ENCODE measurements around the gene ZNF419.
"Not testable (repeated sequence)": the region's sequence is repeated elsewhere in the genome, so short reads cannot be mapped to it uniquely, and the experiment has no call there.

The ZNF419 gene

DNA sequence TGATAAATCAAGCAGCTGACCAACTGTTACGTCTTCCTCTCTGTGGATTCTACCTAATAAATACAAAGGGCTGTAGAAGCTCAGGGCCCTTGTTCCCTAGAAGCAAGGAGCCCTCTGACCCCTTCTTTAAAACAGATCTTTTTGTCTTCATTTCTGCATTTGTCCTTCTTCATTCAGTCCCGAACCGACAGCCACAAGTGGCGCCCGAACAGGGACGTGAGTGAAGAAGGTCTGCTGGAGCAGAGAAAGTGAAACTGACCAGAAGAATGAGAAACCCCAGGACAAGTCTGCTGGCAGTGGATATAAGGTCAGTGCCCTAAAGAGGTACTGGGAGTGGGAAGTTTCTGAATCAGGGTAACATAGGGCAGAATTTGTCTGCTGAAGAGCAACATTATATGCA is 25.3 kb downstream of the ZNF419 start:
- H3K4me3 ChIP-seq (replicated peaks; ENCODE audit: low read depth, low read length) = no peak overlapping the region
- DNase-seq (ENCODE audit: low read depth) = peak; percentile 40
- TF ChIP-seq, protein P1, sequence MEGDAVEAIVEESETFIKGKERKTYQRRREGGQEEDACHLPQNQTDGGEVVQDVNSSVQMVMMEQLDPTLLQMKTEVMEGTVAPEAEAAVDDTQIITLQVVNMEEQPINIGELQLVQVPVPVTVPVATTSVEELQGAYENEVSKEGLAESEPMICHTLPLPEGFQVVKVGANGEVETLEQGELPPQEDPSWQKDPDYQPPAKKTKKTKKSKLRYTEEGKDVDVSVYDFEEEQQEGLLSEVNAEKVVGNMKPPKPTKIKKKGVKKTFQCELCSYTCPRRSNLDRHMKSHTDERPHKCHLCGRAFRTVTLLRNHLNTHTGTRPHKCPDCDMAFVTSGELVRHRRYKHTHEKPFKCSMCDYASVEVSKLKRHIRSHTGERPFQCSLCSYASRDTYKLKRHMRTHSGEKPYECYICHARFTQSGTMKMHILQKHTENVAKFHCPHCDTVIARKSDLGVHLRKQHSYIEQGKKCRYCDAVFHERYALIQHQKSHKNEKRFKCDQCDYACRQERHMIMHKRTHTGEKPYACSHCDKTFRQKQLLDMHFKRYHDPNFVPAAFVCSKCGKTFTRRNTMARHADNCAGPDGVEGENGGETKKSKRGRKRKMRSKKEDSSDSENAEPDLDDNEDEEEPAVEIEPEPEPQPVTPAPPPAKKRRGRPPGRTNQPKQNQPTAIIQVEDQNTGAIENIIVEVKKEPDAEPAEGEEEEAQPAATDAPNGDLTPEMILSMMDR (IDR thresholded peaks at IDR 0.05; ENCODE audit: low read length, missing control alignments) = no peak

DNA sequence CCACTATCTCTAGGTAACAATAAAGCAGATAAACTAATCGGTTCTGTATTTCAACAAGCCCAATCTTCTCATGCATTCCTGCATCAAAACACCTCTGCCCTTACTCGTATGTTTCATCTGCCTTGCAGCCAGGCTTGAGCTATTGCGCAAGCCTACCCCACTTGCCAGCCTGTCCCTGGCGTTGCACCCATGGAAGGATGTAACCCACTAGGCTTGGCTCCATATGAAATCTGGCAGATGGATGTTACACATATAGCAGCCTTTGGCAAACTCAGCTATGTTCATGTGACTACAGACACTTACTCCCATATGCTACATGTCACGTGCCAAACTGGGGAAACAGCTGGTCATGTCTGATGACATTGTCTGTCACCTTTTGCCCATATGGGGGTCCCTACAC is 27.7 kb downstream of the ZNF419 start:
- DNase-seq (ENCODE audit: low read depth) = no peak
- TF ChIP-seq, protein P1 (IDR thresholded peaks at IDR 0.05; ENCODE audit: low read length, missing control alignments) = no peak
- no peak overlapping the region for H3K4me3 ChIP-seq (replicated peaks; ENCODE audit: low read depth, low read length)

DNA sequence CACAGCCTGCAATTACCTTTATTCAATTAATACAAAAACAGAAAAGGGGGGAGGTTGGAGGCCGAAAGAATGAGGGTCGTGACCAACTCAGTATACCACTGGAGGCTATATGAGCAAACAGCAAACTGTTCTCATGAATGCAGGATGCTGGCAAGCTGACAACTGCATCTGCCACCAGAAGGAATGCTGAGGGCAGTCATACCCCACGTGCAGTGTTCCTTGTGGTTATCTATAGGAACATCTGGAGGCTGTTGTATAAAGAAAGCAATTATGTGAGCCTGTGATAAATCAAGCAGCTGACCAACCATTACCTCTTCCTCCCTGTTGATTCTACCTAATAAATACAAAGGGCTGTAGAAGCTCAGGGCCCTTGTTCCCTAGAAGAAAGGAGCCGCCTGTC is 30.5 kb downstream of the ZNF419 start:
- DNase-seq (ENCODE audit: low read depth); H3K4me3 ChIP-seq (replicated peaks; ENCODE audit: low read depth, low read length): not testable (repeated sequence)

DNA sequence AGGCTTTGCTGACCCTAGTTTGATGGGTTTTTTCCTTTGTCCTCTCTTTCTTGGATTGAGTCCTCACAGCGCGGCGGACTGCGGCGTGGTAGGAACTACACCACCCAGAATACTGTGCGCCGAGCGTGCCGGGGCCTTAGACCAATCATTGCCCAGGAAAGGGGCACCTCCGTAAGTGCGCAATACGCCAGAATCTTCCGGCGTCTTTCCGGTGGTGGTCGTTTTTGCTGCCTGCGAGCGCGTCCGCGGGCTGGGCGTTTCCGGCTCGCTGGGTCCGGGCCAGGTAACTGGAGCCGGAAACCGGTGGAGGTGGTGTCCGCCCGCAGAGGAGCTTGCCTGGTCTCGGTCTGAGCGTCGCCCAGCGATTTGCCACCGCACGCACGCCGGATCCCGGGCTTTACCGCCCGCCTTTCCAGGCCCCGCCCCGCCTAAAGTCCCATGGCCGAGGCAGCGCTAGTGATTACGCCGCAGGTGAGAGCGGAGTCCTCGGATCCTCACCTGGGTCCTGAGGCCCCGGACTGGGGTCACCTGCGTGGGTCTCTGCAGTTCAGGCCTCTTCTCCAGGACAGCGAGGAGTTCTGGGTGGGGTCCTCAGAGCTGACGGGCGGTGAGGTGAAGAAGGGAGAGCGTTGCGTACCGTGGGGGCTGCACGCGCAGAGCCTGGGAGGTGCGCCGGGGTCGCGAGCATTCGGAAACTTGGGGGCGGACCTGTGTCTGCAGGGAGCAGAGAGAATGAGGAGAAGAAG is 39.8 kb downstream of the ZNF419 start, which contains the start of gene ZNF549:
TSS of gene ZNF549 (plus strand) at position 221 of the 746 bp plus-strand sequence. CDS start at position 439, 218 bp downstream.
- TF ChIP-seq, protein P1 (IDR thresholded peaks at IDR 0.05; ENCODE audit: low read length, missing control alignments) = no peak
- peak within 1 kb of the TSS; percentile 98 for H3K4me3 ChIP-seq (replicated peaks; ENCODE audit: low read depth, low read length)
- DNase-seq (ENCODE audit: low read depth) = peak; percentile 95

DNA sequence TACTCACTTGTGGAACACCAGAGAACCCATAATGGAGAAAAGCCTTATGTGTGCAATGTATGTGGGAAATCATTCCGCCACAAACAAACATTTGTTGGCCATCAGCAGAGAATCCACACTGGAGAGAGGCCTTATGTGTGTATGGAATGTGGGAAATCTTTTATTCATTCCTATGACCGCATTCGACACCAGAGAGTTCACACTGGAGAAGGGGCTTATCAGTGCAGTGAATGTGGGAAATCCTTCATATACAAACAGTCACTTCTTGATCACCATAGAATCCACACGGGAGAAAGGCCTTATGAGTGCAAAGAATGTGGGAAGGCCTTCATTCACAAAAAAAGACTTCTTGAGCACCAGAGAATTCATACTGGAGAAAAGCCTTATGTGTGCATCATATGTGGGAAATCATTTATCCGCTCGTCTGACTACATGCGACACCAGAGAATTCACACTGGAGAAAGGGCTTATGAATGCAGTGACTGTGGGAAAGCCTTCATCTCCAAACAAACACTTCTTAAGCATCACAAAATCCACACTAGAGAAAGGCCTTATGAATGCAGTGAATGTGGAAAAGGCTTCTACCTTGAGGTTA is 50.5 kb downstream of the ZNF419 start:
- peak; percentile 7 for DNase-seq (ENCODE audit: low read depth)
- H3K4me3 ChIP-seq (replicated peaks; ENCODE audit: low read depth, low read length) = no peak overlapping the region
- TF ChIP-seq, protein P1 (IDR thresholded peaks at IDR 0.05; ENCODE audit: low read length, missing control alignments) = no peak
